ENCODE results near the gene PHF13.

Gene PHF13

GRCh38 chr1:6588893-6589520 lies 24.5 kb upstream of the PHF13 start:
- no peak for TF ChIP-seq CTCF (IDR thresholded peaks at IDR 0.05)

GRCh38 chr1:6590046-6590445 lies 23.5 kb upstream of the PHF13 start:
- no peak for TF ChIP-seq CTCF (IDR thresholded peaks at IDR 0.05)

GRCh38 chr1:6591222-6591621 lies 22.3 kb upstream of the PHF13 start:
- TF ChIP-seq CTCF (IDR thresholded peaks at IDR 0.05) = no peak

GRCh38 chr1:6591644-6592043 lies 21.9 kb upstream of the PHF13 start:
- TF ChIP-seq CTCF (IDR thresholded peaks at IDR 0.05) = no peak

- TF ChIP-seq CTCF (IDR thresholded peaks at IDR 0.05) = no peak
Measured at GRCh38 chr1:6592441-6592840, 21.1 kb upstream of the PHF13 start.

- TF ChIP-seq CTCF (IDR thresholded peaks at IDR 0.05) = no peak
Measured at GRCh38 chr1:6592865-6593593, 20.5 kb upstream of the PHF13 start.

GRCh38 chr1:6593810-6594209 lies 19.7 kb upstream of the PHF13 start:
- TF ChIP-seq CTCF (IDR thresholded peaks at IDR 0.05) = no peak

All from LNCAP (cell line).